Pancreas (tissue), 10 donors: Measurements from ENCODE around the gene XRCC1. TPM values are rescaled to one million over a fixed set of nuclear protein-coding genes. Genes with fewer than 3 reads are reported as not detected.

Source experiments
- ATAC-seq, 4 donors: fragments of 200-7000 bp; cut with Tn5 transposase; one replicate each; pipeline versions ENCODE4 v1.8.0 to v1.9.1; 2020; ENCODE audit warnings: mild to moderate bottlenecking in 4 of 4, moderate library complexity in 4 of 4
- DNase-seq, 6 donors: peaks; one replicate each; pipeline ENCODE4 v3.0.0-alpha.2; 2020
- FAIRE-seq: peaks from 2 replicates; lab custom pipeline; 2012; peaks lifted over from hg19 to GRCh38; lab: Jason Lieb, UNC
- H3K27ac ChIP-seq, 4 donors: fragments of 200-600 bp; sonication (generic); 1 replicate in 3 of 4; 2 replicates in 1 of 4; pipeline versions ENCODE4 v1.5.0 to v1.8.0; 2020
- H3K27me3 ChIP-seq, 4 donors: fragments of 200-600 bp; one replicate each; pipeline ENCODE4 v1.8.0; 2021
- H3K36me3 ChIP-seq, 3 donors: fragments of 200-600 bp; sonication (generic) in 1 of 3; one replicate each; pipeline versions ENCODE4 v1.5.0 to v1.8.0; 2020 to 2021
- H3K4me1 ChIP-seq, 3 donors: fragments of 200-600 bp; one replicate each; pipeline ENCODE4 v1.8.0; 2021
- H3K4me3 ChIP-seq, 4 donors: fragments of 200-600 bp; sonication (generic) in 2 of 4; one replicate each; pipeline versions ENCODE4 v1.5.0 to v1.8.0; 2020 to 2021
- H3K9me3 ChIP-seq, 4 donors: fragments of 200-600 bp; one replicate each; pipeline ENCODE4 v1.8.0; 2021
- CTCF ChIP-seq, 4 donors: fragments of 200-600 bp; sonication (generic) in 3 of 4; IDR thresholded peaks; one replicate each; pipeline versions ENCODE4 v1.5.0 to v1.8.0; 2021; ENCODE audit warnings: antibody characterized with exemption in 4 of 4
- WGBS, 2 donors: extraction: QIAGEN DNeasy Blood & Tissue Kit; methylation state at CpG; one replicate each; pipeline ENCODE4 v1.1.7; 2013; 5-methylcytosine and 5-hydroxymethylcytosine counted together
- intact Hi-C, 3 donors: fragments of 100-400 bp; cut with DNase I; formaldehyde crosslinking; loops; one replicate each; pipeline versions ENCODE4 v1.11.1 to v1.14.2; 2022
- polyA plus RNA-seq, 2 donors: library from polyadenylated mRNA; stranded (reverse); fragments of 200-250 nt; gene quantifications; one replicate each; pipeline ENCODE4 v1.2.3, GENCODE V29; 2013
- total RNA-seq, 6 donors: library from RNA; stranded (reverse); fragmentation: NEBNext Ultra II Directional in 4 of 6; extraction: Animal tissue kit (Norgen Biotek cat#: 25700) in 4 of 6; gene quantifications; one replicate each; pipeline versions ENCODE4 v1.2.1 to v1.2.4, GENCODE V29; 2021 to 2023
- donor health status: healthy with polysubstance abuse.
- donor health status: DM: no; HTN: no; CAD: no; lungs with moderate emphysema.
- donor health status: DM: no; HTN: no; CAD: no.
- donor health status: control.
- donor health status: control.
- donor health status: Bipolar disorder and iron deficiency.
- donor health status: DM: yes; HTN: yes; CAD: no.
- donor health status: DM: no; HTN: no; CAD: no.
- donor health status: DM: no; HTN: no; CAD: no.
- donor health status: DM: yes; HTN: yes; CAD: no.

XRCC1 gene
- total and polyA plus RNA-seq, 8 donors, result 9.3 to 19.3 (median 12.8) TPM

GRCh38 chr19:43569657-43570056, 5.7 kb downstream of the XRCC1 start:
- no peaks in the 10 kb centered on the region for H3K36me3 ChIP-seq
- ATAC-seq (no peak), FAIRE-seq (no peak), DNase-seq (no peak)
- TF ChIP-seq CTCF (IDR thresholded peaks at IDR 0.05), result no peak
- 64 to 67% methylated on average over 5 of the region's 5 CpGs for WGBS, 2 donors
- no peak overlapping the region for H3K4me3 ChIP-seq
- no peak overlapping the region for H3K27ac ChIP-seq
- peaks cover 0 to 5% (median 3%) of the 10 kb centered on the region in 3 donors for H3K4me1 ChIP-seq
- no peaks in the 10 kb centered on the region for H3K27me3 ChIP-seq
- intact Hi-C loops, result no loop called here
- H3K9me3 ChIP-seq, result no peaks in the 10 kb centered on the region

GRCh38 chr19:43564800-43565199, 10.5 kb downstream of the XRCC1 start:
- H3K27ac ChIP-seq, result no peak overlapping the region
- TF ChIP-seq CTCF (IDR thresholded peaks at IDR 0.05), result no peak
- no peaks in the 10 kb centered on the region for H3K36me3 ChIP-seq
- FAIRE-seq (no peak), DNase-seq (no peak), ATAC-seq (no peak)
- H3K9me3 ChIP-seq, result no peaks in the 10 kb centered on the region
- no peak overlapping the region for H3K4me3 ChIP-seq
- no peaks in the 10 kb centered on the region for H3K27me3 ChIP-seq
- 81 to 94% methylated on average over 9 of the region's 9 CpGs for WGBS, 2 donors
- intact Hi-C loops, result no loop called here
- no peaks in the 10 kb centered on the region for H3K4me1 ChIP-seq

GRCh38 chr19:43563816-43564457, 11.4 kb downstream of the XRCC1 start:
- intact Hi-C loops, result no loop called here
- Histone ChIP-seq H3K4me3 (no peak overlapping the region), H3K27me3 (no peaks in the 10 kb centered on the region), H3K4me1 (no peaks in the 10 kb centered on the region), H3K27ac (no peak overlapping the region), H3K9me3 (no peaks in the 10 kb centered on the region), H3K36me3 (no peaks in the 10 kb centered on the region)
- ATAC-seq (no peak), DNase-seq (no peak), FAIRE-seq (no peak)
- no peak for TF ChIP-seq CTCF (IDR thresholded peaks at IDR 0.05)
- WGBS, 2 donors, result 88 to 89% methylated on average over 10 of the region's 10 CpGs

GRCh38 chr19:43562698-43563241, 12.6 kb downstream of the XRCC1 start:
- no peaks in the 10 kb centered on the region for H3K36me3 ChIP-seq
- no peaks in the 10 kb centered on the region for H3K4me1 ChIP-seq
- peak overlapping the region in 2 of 4 donors; percentile 39 to 42 for H3K27ac ChIP-seq
- H3K27me3 ChIP-seq, result no peaks in the 10 kb centered on the region
- peak in 3 of 6 donors; percentile 46 to 71 (median 66) for DNase-seq
- WGBS, 2 donors, result 76 to 82% methylated on average over 14 of the region's 14 CpGs
- peak in 3 of 4 donors; percentile 80 to 87 (median 86) for ATAC-seq
- no peak overlapping the region for H3K4me3 ChIP-seq
- no peak for TF ChIP-seq CTCF (IDR thresholded peaks at IDR 0.05)
- no peak for FAIRE-seq
- intact Hi-C loops, result no loop called here
- no peaks in the 10 kb centered on the region for H3K9me3 ChIP-seq

GRCh38 chr19:43562226-43562697, 13.1 kb downstream of the XRCC1 start:
- ATAC-seq (peak in 1 of 4 donors; percentile 6), FAIRE-seq (no peak), DNase-seq (no peak)
- H3K36me3 ChIP-seq, result no peaks in the 10 kb centered on the region
- no peaks in the 10 kb centered on the region for H3K9me3 ChIP-seq
- TF ChIP-seq CTCF (IDR thresholded peaks at IDR 0.05), result no peak
- peak overlapping the region in 2 of 4 donors; percentile 11 to 42 for H3K27ac ChIP-seq
- no peaks in the 10 kb centered on the region for H3K4me1 ChIP-seq
- no peak overlapping the region for H3K4me3 ChIP-seq
- intact Hi-C loops, result no loop called here
- 93 to 96% methylated on average over 6 of the region's 6 CpGs for WGBS, 2 donors
- no peaks in the 10 kb centered on the region for H3K27me3 ChIP-seq
